H9 (cell line): ENCODE data around the gene ADAMTS3. TPM values are rescaled to one million over a fixed set of nuclear protein-coding genes. Genes with fewer than 3 reads are reported as not detected.

Experiments used
- DNase-seq: peaks from one replicate; pipeline ENCODE4 v3.0.0-alpha.2; 2017
- H2AFZ ChIP-seq: one replicate; pipeline ENCODE4 v1.6.1; 2013; ENCODE audit warnings: mild to moderate bottlenecking, low read length, control low read depth, moderate library complexity
- H2AK5ac ChIP-seq: 2 replicates; pipeline ENCODE4 v1.6.1; 2013; ENCODE audit warnings: low read length, control low read depth, mixed read lengths; ENCODE audit not compliant: insufficient read length
- H2BK120ac ChIP-seq: one replicate; pipeline ENCODE4 v1.6.1; 2013; ENCODE audit warnings: low read depth, mild to moderate bottlenecking, low read length, control low read depth, inconsistent platforms; ENCODE audit not compliant: poor library complexity, severe bottlenecking
- H2BK12ac ChIP-seq: 2 replicates; pipeline ENCODE4 v1.6.1; 2013; ENCODE audit warnings: low read length, control low read depth, mixed read lengths, low read depth; ENCODE audit not compliant: insufficient read length
- H2BK15ac ChIP-seq: 2 replicates; pipeline ENCODE4 v1.6.1; 2013; ENCODE audit warnings: low read depth, low read length, control low read depth
- H2BK20ac ChIP-seq: one replicate; pipeline ENCODE4 v1.6.1; 2013; ENCODE audit warnings: low read depth, mild to moderate bottlenecking, low read length, control low read depth, inconsistent platforms; ENCODE audit not compliant: poor library complexity, severe bottlenecking
- H2BK5ac ChIP-seq: 2 replicates; pipeline ENCODE4 v1.6.1; 2013; ENCODE audit warnings: low read length, control low read depth, mixed read lengths; ENCODE audit not compliant: insufficient read length
- H3K14ac ChIP-seq: 2 replicates; pipeline ENCODE4 v1.6.1; 2013; ENCODE audit warnings: low read length, control low read depth; ENCODE audit not compliant: insufficient read depth
- H3K18ac ChIP-seq: 2 replicates; pipeline ENCODE4 v1.6.1; 2013; ENCODE audit warnings: low read depth, mild to moderate bottlenecking, mixed read lengths, low read length, control low read depth; ENCODE audit not compliant: insufficient read length
- H3K23ac ChIP-seq: 2 replicates; pipeline ENCODE4 v1.6.1; 2013; ENCODE audit warnings: low read length, control low read depth, mixed read lengths, low read depth; ENCODE audit not compliant: insufficient read length
- H3K23me2 ChIP-seq: 2 replicates; pipeline ENCODE4 v1.6.1; 2013; ENCODE audit warnings: low read depth, mild to moderate bottlenecking, mixed read lengths, low read length, control low read depth; ENCODE audit not compliant: insufficient read length, poor library complexity, severe bottlenecking
- H3K27ac ChIP-seq: 2 replicates; pipeline ENCODE4 v1.5.1; 2013; ENCODE audit warnings: low read length, control low read depth, mixed read lengths, low read depth; ENCODE audit not compliant: insufficient read length
- H3K27me3 ChIP-seq: 2 replicates; pipeline ENCODE4 v1.6.1; 2013; ENCODE audit warnings: low read length, control low read depth, inconsistent platforms; ENCODE audit not compliant: insufficient read depth
- H3K4ac ChIP-seq: 2 replicates; pipeline ENCODE4 v1.6.1; 2013; ENCODE audit warnings: low read depth, mild to moderate bottlenecking, control low read depth, inconsistent platforms, low read length, moderate library complexity
- H3K4me1 ChIP-seq: 2 replicates; pipeline ENCODE4 v1.6.1; 2013; ENCODE audit warnings: low read length, control low read depth, inconsistent platforms; ENCODE audit not compliant: insufficient read depth
- H3K4me2 ChIP-seq: 2 replicates; pipeline ENCODE4 v1.6.1; 2013; ENCODE audit warnings: low read length, control low read depth, mixed read lengths; ENCODE audit not compliant: insufficient read length, insufficient read depth
- H3K56ac ChIP-seq: 2 replicates; pipeline ENCODE4 v1.6.1; 2013; ENCODE audit warnings: low read depth, mild to moderate bottlenecking, mixed read lengths, low read length, control low read depth; ENCODE audit not compliant: insufficient read length
- H3K79me1 ChIP-seq: 2 replicates; pipeline ENCODE4 v1.6.1; 2013; ENCODE audit warnings: low read depth, mild to moderate bottlenecking, moderate library complexity, low read length, control low read depth, inconsistent platforms; ENCODE audit not compliant: insufficient read depth, poor library complexity, severe bottlenecking
- H3K79me2 ChIP-seq: 2 replicates; pipeline ENCODE4 v1.6.1; 2013; ENCODE audit warnings: low read length, control low read depth, inconsistent platforms; ENCODE audit not compliant: insufficient read depth
- H3K9ac ChIP-seq: 2 replicates; pipeline ENCODE4 v1.6.1; 2013; ENCODE audit warnings: low read length, control low read depth, mixed read lengths; ENCODE audit not compliant: insufficient read length; ENCODE audit errors: extremely low read depth
- H3K9me3 ChIP-seq: one replicate; pipeline ENCODE4 v1.6.1; 2013; ENCODE audit warnings: low read depth, low read length, inconsistent platforms; ENCODE audit not compliant: control insufficient read depth
- H3T11ph ChIP-seq: one replicate; pipeline ENCODE4 v1.6.1; 2013; ENCODE audit warnings: mild to moderate bottlenecking, low read length, control low read depth, inconsistent platforms
- H4K20me1 ChIP-seq: one replicate; pipeline ENCODE4 v1.6.1; 2013; ENCODE audit not compliant: control insufficient read depth, insufficient read length, insufficient read depth
- H4K5ac ChIP-seq: 2 replicates; pipeline ENCODE4 v1.6.1; 2013; ENCODE audit warnings: low read depth, mild to moderate bottlenecking, mixed read lengths, low read length, control low read depth; ENCODE audit not compliant: insufficient read length
- H4K8ac ChIP-seq: replicated peaks from 2 replicates; pipeline ENCODE4 v1.6.1; 2013; ENCODE audit warnings: low read length, control low read depth, mixed read lengths, low read depth; ENCODE audit not compliant: insufficient read length
- H4K91ac ChIP-seq: 2 replicates; pipeline ENCODE4 v1.6.1; 2013; ENCODE audit warnings: low read depth, mild to moderate bottlenecking, moderate library complexity, mixed read lengths, low read length, control low read depth; ENCODE audit not compliant: insufficient read length
- H3K27ac Mint-ChIP-seq, 3 experiments: 2 replicates in 2 of 3; 3 replicates in 1 of 3; pipeline ENCODE4 v1.8.0; 2020 to 2021; ENCODE audit warnings: mixed read lengths in 3 of 3, mild to moderate bottlenecking in 1 of 3, moderate library complexity in 1 of 3
- H3K27me3 Mint-ChIP-seq: 2 replicates; pipeline ENCODE4 v1.8.0; 2021; ENCODE audit warnings: low read depth, mild to moderate bottlenecking, moderate library complexity, mixed read lengths
- H3K36me3 Mint-ChIP-seq, 3 experiments: 2 replicates in 2 of 3; 3 replicates in 1 of 3; pipeline ENCODE4 v1.8.0; 2020 to 2021; ENCODE audit warnings: low read depth in 3 of 3, mixed read lengths in 3 of 3; ENCODE audit not compliant: insufficient read depth in 1 of 3
- H3K4me1 Mint-ChIP-seq, 2 experiments: 2 replicates each; pipeline ENCODE4 v1.8.0; 2020; ENCODE audit warnings: mixed read lengths in 2 of 2
- H3K4me3 Mint-ChIP-seq, 2 experiments: 2 replicates in 1 of 2; 3 replicates in 1 of 2; pipeline ENCODE4 v1.8.0; 2020 to 2021; ENCODE audit warnings: mild to moderate bottlenecking in 2 of 2, mixed read lengths in 2 of 2, moderate library complexity in 1 of 2
- H3K9me3 Mint-ChIP-seq, 2 experiments: 2 replicates in 1 of 2; 3 replicates in 1 of 2; pipeline ENCODE4 v1.8.0; 2020; ENCODE audit warnings: mild to moderate bottlenecking in 2 of 2, mixed read lengths in 2 of 2, moderate library complexity in 1 of 2
- total RNA-seq: library from RNA; stranded (reverse); gene quantifications from 2 replicates; pipeline ENCODE4 v1.2.1, GENCODE V29; 2021
- TF ChIP-seq, protein P1 (sequence below): fragments of 200-600 bp; sonication (generic); conservative IDR thresholded peaks from 3 replicates; pipeline ENCODE4 v1.8.0; 2021; ENCODE audit warnings: antibody characterized with exemption, mild to moderate bottlenecking

The ADAMTS3 gene
- total RNA-seq, 1 experiment from 2014 or later: 1.1 TPM

GRCh38 chr4:72314869-72315268 lies 254.2 kb downstream of the ADAMTS3 start:
- no peaks in the 10 kb centered on the region for H3K9me3 ChIP-seq
- H4K91ac ChIP-seq: no peak overlapping the region
- H2AK5ac ChIP-seq: no peak overlapping the region
- no peak overlapping the region for H3K4ac ChIP-seq
- no peaks in the 10 kb centered on the region for H3K79me2 ChIP-seq
- no peak overlapping the region for H3K14ac ChIP-seq
- no peak overlapping the region for H4K5ac ChIP-seq
- no peak overlapping the region for H3K4me3 Mint-ChIP-seq
- no peaks in the 10 kb centered on the region for H3K27me3 Mint-ChIP-seq
- no peak overlapping the region for H3K23ac ChIP-seq
- TF ChIP-seq, protein P1, sequence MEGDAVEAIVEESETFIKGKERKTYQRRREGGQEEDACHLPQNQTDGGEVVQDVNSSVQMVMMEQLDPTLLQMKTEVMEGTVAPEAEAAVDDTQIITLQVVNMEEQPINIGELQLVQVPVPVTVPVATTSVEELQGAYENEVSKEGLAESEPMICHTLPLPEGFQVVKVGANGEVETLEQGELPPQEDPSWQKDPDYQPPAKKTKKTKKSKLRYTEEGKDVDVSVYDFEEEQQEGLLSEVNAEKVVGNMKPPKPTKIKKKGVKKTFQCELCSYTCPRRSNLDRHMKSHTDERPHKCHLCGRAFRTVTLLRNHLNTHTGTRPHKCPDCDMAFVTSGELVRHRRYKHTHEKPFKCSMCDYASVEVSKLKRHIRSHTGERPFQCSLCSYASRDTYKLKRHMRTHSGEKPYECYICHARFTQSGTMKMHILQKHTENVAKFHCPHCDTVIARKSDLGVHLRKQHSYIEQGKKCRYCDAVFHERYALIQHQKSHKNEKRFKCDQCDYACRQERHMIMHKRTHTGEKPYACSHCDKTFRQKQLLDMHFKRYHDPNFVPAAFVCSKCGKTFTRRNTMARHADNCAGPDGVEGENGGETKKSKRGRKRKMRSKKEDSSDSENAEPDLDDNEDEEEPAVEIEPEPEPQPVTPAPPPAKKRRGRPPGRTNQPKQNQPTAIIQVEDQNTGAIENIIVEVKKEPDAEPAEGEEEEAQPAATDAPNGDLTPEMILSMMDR: no peak
- no peak overlapping the region for H2BK120ac ChIP-seq
- peaks cover 15% of the 10 kb centered on the region in 2 experiments for H3K4me1 Mint-ChIP-seq
- H2AFZ ChIP-seq: no peak overlapping the region
- H4K20me1 ChIP-seq: no peaks in the 10 kb centered on the region
- no peak overlapping the region for H3K27ac Mint-ChIP-seq
- H2BK15ac ChIP-seq: no peak overlapping the region
- H3T11ph ChIP-seq: no peak overlapping the region
- no peak overlapping the region for H2BK12ac ChIP-seq
- H3K4me1 ChIP-seq: no peaks in the 10 kb centered on the region; the same call in 1 of the 2 replicates
- no peaks in the 10 kb centered on the region for H3K9me3 Mint-ChIP-seq
- H3K9ac ChIP-seq: no peak overlapping the region
- H3K4me2 ChIP-seq: no peak overlapping the region
- H3K27me3 ChIP-seq: no peaks in the 10 kb centered on the region
- no peak overlapping the region for H2BK5ac ChIP-seq
- no peak overlapping the region for H3K27ac ChIP-seq
- no peak overlapping the region for H4K8ac ChIP-seq
- no peak for DNase-seq
- no peaks in the 10 kb centered on the region for H3K23me2 ChIP-seq
- no peaks in the 10 kb centered on the region for H3K79me1 ChIP-seq
- H3K36me3 Mint-ChIP-seq: no peaks in the 10 kb centered on the region
- H3K56ac ChIP-seq: no peak overlapping the region
- no peak overlapping the region for H3K18ac ChIP-seq
- H2BK20ac ChIP-seq: no peak overlapping the region
